Activated CD8-positive, alpha-beta memory T cell treated with anti-CD3 and anti-CD28 coated beads for 24 hours (primary cell): ENCODE data around the gene SPATA31A7.
"Not testable (repeated sequence)": the region's sequence is repeated elsewhere in the genome, so short reads cannot be mapped to it uniquely, and the experiment has no call there.

Experiments used
- DNase-seq: peaks from one replicate; pipeline ENCODE4 v3.0.0-alpha.2; 2020

The SPATA31A7 gene

DNA sequence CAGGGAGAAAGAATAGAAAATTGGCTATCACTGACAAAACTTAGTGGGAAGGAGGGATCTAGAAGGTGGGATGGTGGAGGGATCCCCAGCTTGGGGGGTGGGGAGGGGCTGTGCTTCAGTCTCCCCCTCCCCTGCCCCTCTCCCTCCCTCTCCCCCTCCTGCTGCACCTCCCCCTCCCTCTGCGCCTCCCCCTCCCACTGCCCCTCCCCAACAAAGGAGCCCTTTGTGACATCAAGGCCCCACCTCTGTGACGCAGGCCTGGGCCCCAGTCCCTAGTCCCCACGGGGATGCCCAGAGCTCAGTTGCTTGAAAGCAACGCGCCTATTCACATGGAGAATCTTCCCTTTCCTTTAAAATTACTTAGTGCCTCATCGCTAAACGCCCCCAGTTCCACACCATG is at the start of gene SPATA31A7:
Gene SPATA31A7 (plus strand): TSS at position 301 of the 400 bp plus-strand sequence. CDS start 29 bp downstream, at position 330.
- DNase-seq, result not testable (repeated sequence)

DNA sequence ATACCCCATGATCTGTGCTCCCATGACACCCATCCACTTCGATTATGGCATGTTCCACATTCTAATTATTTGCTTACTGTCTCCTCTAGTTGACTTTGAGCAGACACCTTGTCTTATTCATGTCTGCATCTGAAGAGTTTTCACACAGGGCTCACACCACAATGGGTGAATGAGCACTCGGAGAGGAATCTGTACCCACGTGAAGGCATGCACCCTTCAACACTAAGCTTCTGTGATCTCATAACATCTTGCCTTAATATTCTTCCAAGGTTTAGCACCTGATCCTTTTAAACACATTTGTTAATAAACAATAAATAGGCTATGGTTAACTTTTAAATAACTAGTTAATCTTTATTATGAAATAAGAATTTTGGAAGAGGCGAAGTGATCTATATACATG is 36.6 kb downstream of the SPATA31A7 start:
- DNase-seq, result not testable (repeated sequence)
